ENCODE measurements around the gene MALSU1.

Gene MALSU1

DNA sequence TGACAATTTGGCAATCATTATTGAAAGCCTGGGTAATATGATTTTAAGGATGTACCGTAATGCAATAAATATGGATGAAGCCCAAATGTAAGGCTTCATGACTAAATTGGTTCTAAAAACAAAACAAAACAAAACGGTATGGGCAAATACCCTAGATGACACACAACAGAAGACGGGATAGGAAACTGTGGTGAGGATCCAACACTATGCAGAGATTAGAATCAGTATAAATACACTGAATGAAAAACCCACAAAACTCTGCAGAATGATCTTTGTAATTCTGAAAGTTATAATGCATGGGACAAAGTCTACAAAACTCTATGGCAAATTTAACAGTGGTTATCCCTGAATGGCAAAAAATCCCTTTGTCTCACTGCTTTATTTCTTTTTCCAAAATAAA, 57.6 kb downstream of the MALSU1 start:
- Histone ChIP-seq H4K20me1 (ENCODE audit: insufficient read depth, low read length) (peaks cover 13% of the 10 kb centered on the region; the same call in 1 of the 2 replicates), H2AFZ (ENCODE audit: low read depth, low read length) (no peak overlapping the region), H3K27me3 (ENCODE audit: low read depth, low read length) (no peaks in the 10 kb centered on the region), H3K36me3 (replicated peaks; ENCODE audit: low read depth, low read length) (peaks cover 15% of the 10 kb centered on the region), H3K4me2 (ENCODE audit: low read length) (no peak overlapping the region), H3K79me2 (ENCODE audit: low read length) (peaks cover 23% of the 10 kb centered on the region), H3K4me3 (ENCODE audit: low read length) (no peak overlapping the region), H3K9ac (ENCODE audit: low read length) (no peak overlapping the region), H3K4me1 (ENCODE audit: low read length) (peaks cover 37% of the 10 kb centered on the region), H3K27ac (ENCODE audit: low read length) (no peak overlapping the region), H3K9me3 (ENCODE audit: insufficient read depth, low read length) (no peaks in the 10 kb centered on the region)
- TF ChIP-seq, protein P1, sequence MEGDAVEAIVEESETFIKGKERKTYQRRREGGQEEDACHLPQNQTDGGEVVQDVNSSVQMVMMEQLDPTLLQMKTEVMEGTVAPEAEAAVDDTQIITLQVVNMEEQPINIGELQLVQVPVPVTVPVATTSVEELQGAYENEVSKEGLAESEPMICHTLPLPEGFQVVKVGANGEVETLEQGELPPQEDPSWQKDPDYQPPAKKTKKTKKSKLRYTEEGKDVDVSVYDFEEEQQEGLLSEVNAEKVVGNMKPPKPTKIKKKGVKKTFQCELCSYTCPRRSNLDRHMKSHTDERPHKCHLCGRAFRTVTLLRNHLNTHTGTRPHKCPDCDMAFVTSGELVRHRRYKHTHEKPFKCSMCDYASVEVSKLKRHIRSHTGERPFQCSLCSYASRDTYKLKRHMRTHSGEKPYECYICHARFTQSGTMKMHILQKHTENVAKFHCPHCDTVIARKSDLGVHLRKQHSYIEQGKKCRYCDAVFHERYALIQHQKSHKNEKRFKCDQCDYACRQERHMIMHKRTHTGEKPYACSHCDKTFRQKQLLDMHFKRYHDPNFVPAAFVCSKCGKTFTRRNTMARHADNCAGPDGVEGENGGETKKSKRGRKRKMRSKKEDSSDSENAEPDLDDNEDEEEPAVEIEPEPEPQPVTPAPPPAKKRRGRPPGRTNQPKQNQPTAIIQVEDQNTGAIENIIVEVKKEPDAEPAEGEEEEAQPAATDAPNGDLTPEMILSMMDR (IDR thresholded peaks at IDR 0.05; ENCODE audit: low read depth, low read length), result no peak
- no peak for TF ChIP-seq EZH2phosphoT487 (IDR thresholded peaks at IDR 0.05; ENCODE audit: low read depth)

GRCh38 chr7:23357190-23358093, 58.3 kb downstream of the MALSU1 start:
- Histone ChIP-seq H3K79me2 (ENCODE audit: low read length) (peaks cover 23% of the 10 kb centered on the region), H3K4me3 (ENCODE audit: low read length) (no peak overlapping the region), H3K27ac (ENCODE audit: low read length) (peak overlapping the region; percentile 23; the same call in 1 of the 2 replicates), H3K9me3 (ENCODE audit: insufficient read depth, low read length) (no peaks in the 10 kb centered on the region), H3K36me3 (replicated peaks; ENCODE audit: low read depth, low read length) (peaks cover 16% of the 10 kb centered on the region), H2AFZ (ENCODE audit: low read depth, low read length) (no peak overlapping the region), H3K4me1 (ENCODE audit: low read length) (peaks cover 40% of the 10 kb centered on the region), H4K20me1 (ENCODE audit: insufficient read depth, low read length) (peaks cover 13% of the 10 kb centered on the region; the same call in 1 of the 2 replicates), H3K4me2 (ENCODE audit: low read length) (peak overlapping the region; percentile 15; the same call in 1 of the 2 replicates), H3K9ac (ENCODE audit: low read length) (no peak overlapping the region), H3K27me3 (ENCODE audit: low read depth, low read length) (no peaks in the 10 kb centered on the region)
- TF ChIP-seq, protein P1 (IDR thresholded peaks at IDR 0.05; ENCODE audit: low read depth, low read length), result peak; percentile 56
- TF ChIP-seq EZH2phosphoT487 (IDR thresholded peaks at IDR 0.05; ENCODE audit: low read depth), result no peak

DNA sequence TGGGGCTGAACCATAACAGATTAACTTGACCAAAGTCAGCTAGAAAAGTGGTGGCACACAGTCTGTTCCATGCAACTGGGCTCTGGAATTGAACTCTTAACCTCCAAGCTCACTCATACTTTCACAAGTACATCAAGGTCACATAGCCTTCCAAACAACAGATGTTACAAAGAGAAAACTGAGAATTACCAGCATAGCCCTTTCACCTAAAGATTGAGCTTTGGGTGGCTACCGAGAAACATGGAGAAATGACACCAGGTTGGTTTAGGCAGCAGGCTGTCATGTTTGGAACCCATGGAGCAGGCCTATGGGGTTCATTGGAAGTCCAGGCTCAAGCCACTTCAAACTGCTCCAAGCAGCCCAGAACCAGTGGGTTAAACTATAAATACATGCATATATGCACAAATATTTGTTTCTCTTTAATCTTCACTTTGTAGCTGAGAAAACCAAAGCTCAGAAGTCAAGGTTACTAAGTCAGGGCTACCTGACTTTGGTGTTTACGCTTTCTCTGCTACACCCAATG, 59.1 kb downstream of the MALSU1 start:
- peak overlapping the region; percentile 23; the same call in 1 of the 2 replicates for H3K27ac ChIP-seq (ENCODE audit: low read length)
- TF ChIP-seq, protein P1 (IDR thresholded peaks at IDR 0.05; ENCODE audit: low read depth, low read length), result no peak
- no peak overlapping the region for H3K9ac ChIP-seq (ENCODE audit: low read length)
- H3K9me3 ChIP-seq (ENCODE audit: insufficient read depth, low read length), result no peaks in the 10 kb centered on the region
- peaks cover 13% of the 10 kb centered on the region; the same call in 1 of the 2 replicates for H4K20me1 ChIP-seq (ENCODE audit: insufficient read depth, low read length)
- H3K4me1 ChIP-seq (ENCODE audit: low read length), result peaks cover 40% of the 10 kb centered on the region
- H3K4me3 ChIP-seq (ENCODE audit: low read length), result no peak overlapping the region
- peaks cover 16% of the 10 kb centered on the region for H3K36me3 ChIP-seq (replicated peaks; ENCODE audit: low read depth, low read length)
- peaks cover 28% of the 10 kb centered on the region for H3K79me2 ChIP-seq (ENCODE audit: low read length)
- 0 out of 2 replicates have a peak overlapping the region, but pooled peaks have one; percentile 15 for H3K4me2 ChIP-seq (ENCODE audit: low read length)
- H3K27me3 ChIP-seq (ENCODE audit: low read depth, low read length), result no peaks in the 10 kb centered on the region
- no peak overlapping the region for H2AFZ ChIP-seq (ENCODE audit: low read depth, low read length)

Measured in OCI-LY3 (cell line).